NCI-H748 (cell line): Measurements from ENCODE around the gene CFAP46.
"Not testable (repeated sequence)": the region's sequence is repeated elsewhere in the genome, so short reads cannot be mapped to it uniquely, and the experiment has no call there.

Experiments used
- DNase-seq: peaks from one replicate; lab custom pipeline; 2025; ENCODE audit not compliant: unreplicated experiment; lab: John Stamatoyannopoulos, UW

CFAP46 gene

GRCh38 chr10:132945125-132945893, 2.9 kb upstream of the CFAP46 start:
- no peak for DNase-seq

DNA sequence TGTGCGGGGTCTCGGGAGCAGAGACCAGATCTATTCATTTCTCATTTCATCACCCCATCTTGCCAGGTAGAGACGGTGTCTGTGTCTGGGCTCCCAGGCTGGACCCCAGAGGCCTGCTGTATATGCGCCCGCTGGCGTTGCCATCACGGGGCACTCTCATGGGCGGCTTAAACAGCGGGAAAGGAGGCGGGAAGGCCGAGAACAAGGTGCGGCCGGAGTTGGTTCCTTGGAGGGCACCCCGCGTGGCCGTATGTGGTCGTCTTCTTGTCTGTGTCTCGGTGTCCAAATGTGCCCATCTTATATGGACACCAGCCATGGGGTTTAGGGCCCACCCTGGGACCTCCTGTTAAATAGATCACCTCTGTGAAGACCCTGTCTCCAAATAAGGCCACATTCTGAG, 2.1 kb upstream of the CFAP46 start:
- no peak for DNase-seq

GRCh38 chr10:132943791-132944404, 1.5 kb upstream of the CFAP46 start:
- DNase-seq, result no peak

DNA sequence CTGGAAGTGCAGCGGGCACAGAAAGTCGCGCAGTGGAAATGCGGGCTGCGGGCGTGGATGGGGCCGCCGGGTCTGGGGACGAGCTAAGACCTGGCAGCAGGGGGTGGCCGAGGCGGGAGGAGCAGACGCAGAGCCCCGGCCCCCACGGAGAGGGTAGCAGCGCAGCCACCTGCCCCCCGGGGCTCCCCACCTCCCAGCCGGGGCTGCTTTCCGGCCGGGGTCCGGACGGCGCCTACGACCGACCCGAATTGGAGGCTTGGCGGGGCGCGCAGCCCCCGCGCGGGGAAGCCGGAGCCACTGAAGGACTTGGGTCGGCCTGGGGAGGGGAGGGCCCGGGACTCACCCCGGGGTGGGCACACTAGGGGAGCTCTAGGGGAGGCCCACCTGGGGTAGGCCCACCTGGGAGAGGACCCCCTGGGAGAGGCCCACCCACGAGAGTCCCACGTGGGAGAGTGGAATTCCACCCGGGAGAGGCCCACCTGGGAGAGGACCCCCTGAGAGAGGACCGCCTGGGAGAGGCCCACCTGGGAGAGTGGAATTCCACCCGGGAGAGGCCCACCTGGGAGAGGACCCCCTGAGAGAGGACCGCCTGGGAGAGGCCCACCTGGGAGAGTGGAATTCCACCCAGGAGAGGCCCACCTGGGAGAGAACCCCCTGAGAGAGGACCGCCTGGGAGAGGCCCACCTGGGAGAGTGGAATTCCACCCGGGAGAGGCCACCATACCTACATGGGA, 854 bp upstream of the CFAP46 start:
- DNase-seq, result no peak

- DNase-seq, result no peak
These were observed 724 bp downstream of the CFAP46 start for GRCh38 chr10:132941640-132942051.

- DNase-seq, result no peak
These were observed 1.4 kb downstream of the CFAP46 start for GRCh38 chr10:132940791-132941465.

DNA sequence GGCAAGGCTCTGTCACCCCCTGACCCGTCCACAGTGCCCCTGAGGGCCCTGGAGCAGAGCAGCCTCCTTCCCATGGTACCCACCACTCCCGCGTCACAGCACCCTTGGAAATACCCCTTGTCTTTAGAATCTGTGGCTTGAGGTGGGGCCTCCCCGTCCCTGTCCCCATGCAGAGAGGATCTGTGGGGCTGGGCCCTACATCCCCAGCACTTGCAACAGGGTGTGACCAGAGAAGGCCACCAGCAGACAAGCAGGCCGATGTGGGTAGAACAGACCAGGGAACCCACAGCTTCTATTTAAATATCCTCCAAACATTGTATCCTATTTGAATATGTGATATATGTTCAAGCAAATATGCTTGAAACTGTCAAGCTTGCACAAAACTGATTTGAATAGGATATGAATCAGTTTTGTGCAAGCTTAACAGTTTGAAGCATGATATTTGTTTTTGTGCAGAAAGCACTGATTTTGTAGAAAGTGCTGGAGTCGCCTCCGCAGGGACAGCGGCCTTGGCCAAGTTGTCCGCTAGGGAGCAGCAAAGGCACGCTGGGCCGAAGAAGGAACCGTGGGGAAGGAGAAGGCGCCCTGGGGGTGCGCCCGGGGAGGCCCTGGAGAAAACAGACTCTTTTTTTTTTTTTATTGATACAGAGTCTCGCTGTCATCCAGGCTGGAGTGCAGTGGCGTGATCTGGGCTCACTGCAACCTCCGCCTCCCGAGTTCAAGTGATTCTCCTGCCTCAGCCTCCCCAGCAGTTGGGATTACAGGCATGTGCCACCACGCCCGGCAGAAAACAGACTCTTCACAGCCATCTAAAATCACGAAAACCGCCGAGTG, 2.2 kb downstream of the CFAP46 start:
- DNase-seq, result peak; percentile 43

- no peak for DNase-seq
These were observed 2.9 kb downstream of the CFAP46 start for GRCh38 chr10:132939378-132939955.

DNA sequence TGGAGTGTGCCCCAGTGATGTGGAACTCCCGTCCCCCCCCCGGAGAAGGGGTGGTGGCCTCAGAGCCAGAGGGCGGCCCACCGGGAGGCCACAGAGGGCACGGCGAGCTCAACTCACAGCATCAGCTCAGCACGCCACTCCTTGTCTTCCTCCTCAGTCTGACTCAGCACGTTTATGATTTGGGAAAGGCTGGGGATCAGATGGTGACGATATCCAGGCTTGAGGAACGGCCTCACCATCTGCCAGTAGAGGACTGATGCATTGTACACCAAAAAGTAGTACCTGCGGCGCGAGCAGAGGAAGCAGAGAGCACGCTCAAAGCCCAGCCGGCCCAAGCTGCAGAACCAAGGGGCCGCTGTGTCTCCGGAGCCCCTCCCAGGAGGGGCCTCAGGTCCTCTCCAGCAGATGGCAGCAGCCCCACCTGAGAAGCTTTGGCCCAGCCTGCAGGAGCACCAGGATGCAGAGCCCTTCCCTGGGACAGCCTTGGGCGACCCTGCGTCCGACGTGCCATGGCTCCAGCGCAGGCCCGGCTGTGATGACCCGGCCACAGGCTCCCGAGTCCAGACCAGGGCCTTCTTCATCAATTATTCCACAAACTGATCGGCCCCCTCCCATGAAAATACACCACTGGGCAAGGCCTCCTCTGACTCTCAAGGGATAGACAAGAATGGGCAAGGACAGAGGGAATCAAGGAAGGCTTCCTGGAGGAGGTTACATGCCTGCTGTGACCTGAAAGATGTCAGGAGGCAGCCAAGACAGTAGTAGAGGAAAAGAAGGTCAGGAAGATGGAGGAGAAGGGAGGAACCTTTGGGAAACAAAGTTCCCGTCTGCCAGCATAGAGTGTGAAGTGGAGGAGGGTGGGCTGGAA, 3.7 kb downstream of the CFAP46 start:
- DNase-seq, result peak; percentile 8

DNA sequence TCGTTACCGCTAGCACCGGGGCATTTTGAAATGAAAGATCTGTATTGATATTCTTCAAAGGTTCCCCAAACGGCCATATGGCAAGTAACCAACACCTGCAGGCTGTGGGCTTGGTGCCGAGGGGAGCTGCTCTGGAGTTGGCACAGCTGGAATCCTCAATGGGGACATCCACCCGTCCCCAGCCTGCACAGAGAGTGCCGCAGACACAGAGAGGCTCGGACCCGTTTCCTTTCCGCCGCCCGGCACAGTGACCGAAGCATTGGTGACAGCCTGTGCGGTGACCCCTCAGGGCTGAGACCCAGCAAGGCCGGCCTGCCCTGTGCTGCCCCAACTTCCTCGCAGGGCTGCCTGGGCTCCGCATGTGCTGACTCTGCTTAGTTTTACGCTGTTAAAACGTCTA, 4.5 kb downstream of the CFAP46 start:
- no peak for DNase-seq

DNA sequence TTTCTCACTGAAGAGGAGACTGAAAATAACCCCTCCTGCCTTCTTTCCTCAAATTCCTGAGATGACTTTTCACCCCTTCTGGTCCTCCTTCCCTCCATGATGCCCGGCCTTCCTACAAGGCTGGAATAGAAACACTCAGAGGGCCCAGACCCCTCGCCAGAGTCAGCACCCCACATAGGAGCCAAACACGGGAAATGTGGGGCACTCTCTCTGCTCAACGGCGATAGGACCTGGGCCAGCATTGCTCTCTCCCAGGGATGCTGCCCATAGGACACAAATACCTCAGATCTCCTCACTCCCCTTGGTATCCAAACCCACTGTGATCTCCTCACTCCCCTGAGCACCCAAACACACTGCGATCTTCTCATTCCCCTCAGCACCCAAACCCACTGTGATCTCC, 7.4 kb downstream of the CFAP46 start:
- no peak for DNase-seq

DNA sequence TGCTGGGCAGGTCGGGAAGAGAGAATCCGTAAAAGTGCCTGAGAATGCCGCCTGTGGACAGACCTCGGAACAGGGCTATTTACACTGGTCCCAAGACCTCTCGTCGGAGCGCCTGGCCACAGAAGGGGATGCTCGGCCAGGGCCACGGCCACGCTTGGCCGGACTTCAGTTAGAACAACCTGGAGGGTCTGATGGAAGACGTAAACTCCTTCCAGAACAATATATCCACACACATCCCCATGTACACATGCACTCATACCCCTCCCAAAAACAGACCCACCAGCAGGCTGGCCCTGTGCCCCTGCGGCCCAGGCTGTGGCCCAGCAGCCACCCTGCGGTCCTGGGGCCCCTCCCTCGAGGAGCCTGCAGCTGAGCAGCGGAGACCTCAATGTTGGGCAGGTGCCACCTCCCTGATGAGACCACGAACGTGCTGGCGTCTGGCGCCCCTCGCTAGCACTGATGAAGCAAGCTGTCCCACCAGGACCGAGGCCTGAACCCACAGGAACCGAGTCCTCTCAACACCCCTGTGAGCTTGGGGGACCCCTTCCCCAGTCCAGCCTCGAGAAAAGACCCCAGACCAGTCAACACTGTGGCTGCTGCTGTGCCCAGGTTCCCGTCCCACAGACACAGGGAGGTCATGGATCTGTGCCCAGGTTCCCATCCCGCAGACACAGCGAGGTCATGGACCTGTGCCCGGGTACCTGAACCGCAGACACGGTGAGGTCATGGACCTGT, 8.9 kb downstream of the CFAP46 start:
- DNase-seq, result no peak

- no peak for DNase-seq
These were observed 9.7 kb downstream of the CFAP46 start for GRCh38 chr10:132932461-132933307.

DNA sequence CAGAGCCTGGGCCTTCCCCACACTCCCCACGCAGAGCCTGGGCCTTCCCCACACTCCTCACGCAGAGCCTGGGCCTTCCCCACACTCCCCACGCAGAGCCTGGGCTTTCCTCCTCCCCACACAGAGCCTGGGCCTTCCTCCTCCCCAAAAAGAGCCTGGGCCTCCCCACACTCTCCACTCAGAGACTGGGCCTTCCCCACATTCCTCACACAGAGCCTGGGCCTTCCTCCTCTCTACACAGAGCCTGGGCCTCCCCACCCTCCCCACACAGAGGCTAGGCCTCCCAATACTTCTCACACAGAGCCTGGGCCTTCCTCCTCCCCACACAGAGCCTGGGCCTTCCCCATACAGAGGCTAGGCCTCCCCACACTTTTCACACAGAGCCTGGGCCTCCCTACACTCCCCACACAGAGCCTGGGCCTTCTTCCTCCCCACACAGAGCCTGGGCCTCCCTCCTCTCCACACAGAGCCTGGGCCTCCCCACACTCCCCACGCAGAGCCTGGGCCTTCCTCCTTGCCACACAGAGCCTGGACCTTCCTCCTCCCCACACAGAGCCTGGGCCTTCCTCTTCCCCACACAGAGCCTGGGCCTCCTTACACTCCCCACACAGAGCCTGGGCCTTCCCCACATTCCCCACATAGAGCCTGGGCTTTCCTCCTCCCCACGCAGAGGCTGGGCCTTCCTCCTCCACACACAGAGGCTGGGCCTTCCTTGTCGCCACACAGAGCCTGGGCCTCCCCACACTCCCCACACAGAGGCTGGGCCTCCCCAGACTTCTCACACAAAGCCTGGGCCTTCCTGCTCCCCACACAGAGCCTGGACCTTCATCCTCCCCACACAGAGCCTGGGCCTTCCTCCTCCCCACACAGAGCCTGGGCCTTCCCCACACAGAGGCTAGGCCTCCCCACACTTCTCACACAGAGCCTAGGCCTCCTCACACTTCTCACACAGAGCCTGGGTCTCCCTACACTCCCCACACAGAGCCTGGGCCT, 10.8 kb downstream of the CFAP46 start:
- not testable (repeated sequence) for DNase-seq

DNA sequence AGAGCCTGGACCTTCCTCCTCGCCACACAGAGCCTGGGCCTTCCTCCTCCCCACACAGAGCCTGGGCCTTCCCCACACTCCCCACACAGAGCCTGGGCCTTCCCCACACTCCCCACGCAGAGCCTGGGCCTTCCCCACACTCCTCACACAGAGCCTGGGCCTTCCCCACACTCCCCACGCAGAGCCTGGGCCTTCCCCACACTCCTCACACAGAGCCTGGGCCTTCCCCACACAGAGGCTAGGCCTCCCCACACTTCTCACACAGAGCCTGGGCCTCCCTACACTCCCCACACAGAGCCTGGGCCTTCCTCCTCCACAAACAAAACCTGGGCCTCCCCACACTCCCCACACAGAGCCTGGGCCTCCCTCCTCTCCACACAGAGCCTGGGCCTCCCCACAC, 11.7 kb downstream of the CFAP46 start:
- DNase-seq, result not testable (repeated sequence)

- DNase-seq, result no peak
These were observed 12.3 kb downstream of the CFAP46 start for GRCh38 chr10:132929953-132930548.
